Measurements from ENCODE around the gene NHLH2. TPM values are rescaled to one million over a fixed set of nuclear protein-coding genes. Genes with fewer than 3 reads are reported as not detected.

The NHLH2 gene
- total and polyA plus RNA-seq, 10 of the 15 experiments (the other 5 are each of a cell fraction or from before 2014, with no cell fraction given): 0.01 to 0.08 (median 0.05) TPM; not detected in 6

GRCh38 chr1:115847787-115848186 is 6.9 kb upstream of the NHLH2 start (continued):
- TF ChIP-seq E2F8 (IDR thresholded peaks at IDR 0.05; ENCODE audit: low read depth, partially characterized antibody) (no peak), ZBTB33 (IDR thresholded peaks at IDR 0.05) (no peak), TAF1 (IDR thresholded peaks at IDR 0.05; ENCODE audit: borderline replicate concordance, low read depth, low read length) (no peak), ASH2L (IDR thresholded peaks at IDR 0.05; ENCODE audit: borderline replicate concordance, low read depth) (no peak), ZNF622 (IDR thresholded peaks at IDR 0.05) (no peak), POLR2AphosphoS5 (IDR thresholded peaks at IDR 0.05; ENCODE audit: low read length) (no peak), ZNF217 (IDR thresholded peaks at IDR 0.05) (no peak), FOXK2 (IDR thresholded peaks at IDR 0.05) (no peak), POLR2A (IDR thresholded peaks at IDR 0.05; ENCODE audit: low read depth, low read length) (no peak), YBX1 (IDR thresholded peaks at IDR 0.05) (no peak), NR2C2 (IDR thresholded peaks at IDR 0.05; ENCODE audit: borderline replicate concordance, control insufficient read depth, insufficient read length, low read depth) (no peak), USF2 (IDR thresholded peaks at IDR 0.05; ENCODE audit: borderline replicate concordance, low read depth, low read length) (no peak)

All from GM12878 (cell line).